HepG2 (cell line): ENCODE measurements around the gene EOLA1. TPM values are rescaled to one million over a fixed set of nuclear protein-coding genes. Genes with fewer than 3 reads are reported as not detected.

Experiments used
- AKAP8 ChIP-seq: sonication (generic); formaldehyde crosslinking; IDR thresholded peaks from 2 replicates; pipeline ENCODE4 v1.5.1; 2020; ENCODE audit warnings: mild to moderate bottlenecking, missing genetic modification reagents
- ARHGAP35 ChIP-seq: sonication (generic); formaldehyde crosslinking; IDR thresholded peaks from 2 replicates; pipeline ENCODE4 v1.9.0; 2022; ENCODE audit warnings: mild to moderate bottlenecking, inconsistent platforms, moderate library complexity, missing genetic modification reagents, borderline replicate concordance
- ARNT2 ChIP-seq: sonication (generic); formaldehyde crosslinking; IDR thresholded peaks from 2 replicates; pipeline ENCODE4 v1.8.0; 2022; ENCODE audit warnings: mild to moderate bottlenecking, low read depth, missing genetic modification reagents, moderate library complexity
- ASH2L ChIP-seq: fragments of 300-600, 200-600 bp; sonication (generic); IDR thresholded peaks from 2 replicates; pipeline ENCODE4 v1.7.0; 2017; ENCODE audit warnings: low read depth, mild to moderate bottlenecking, moderate library complexity, mixed read lengths, low read length; ENCODE audit not compliant: insufficient read length
- DNMT1 ChIP-seq: sonication (generic); formaldehyde crosslinking; IDR thresholded peaks from 2 replicates; pipeline ENCODE4 v1.5.1; 2020; ENCODE audit warnings: mild to moderate bottlenecking, missing genetic modification reagents
- FLYWCH1 ChIP-seq: sonication (generic); formaldehyde crosslinking; IDR thresholded peaks from 2 replicates; pipeline ENCODE4 v1.8.1; 2023; ENCODE audit warnings: mild to moderate bottlenecking, missing genetic modification reagents
- KLF6 ChIP-seq: IDR thresholded peaks from 2 replicates; pipeline ENCODE4 v1.8.0; 2016; ENCODE audit warnings: missing biosample characterization, missing genetic modification reagents
- MED13 ChIP-seq: sonication (generic); formaldehyde crosslinking; IDR thresholded peaks from 2 replicates; pipeline ENCODE4 v1.5.0; 2020; ENCODE audit warnings: missing genetic modification reagents
- TOPORS ChIP-seq: sonication (generic); formaldehyde crosslinking; IDR thresholded peaks from 2 replicates; pipeline ENCODE4 v1.8.0; 2023; ENCODE audit warnings: mild to moderate bottlenecking, missing genetic modification reagents
- ZFP1 ChIP-seq: IDR thresholded peaks from 2 replicates; pipeline ENCODE4 v1.6.1; 2016
- ZFP36L1 ChIP-seq: sonication (generic); formaldehyde crosslinking; IDR thresholded peaks from 2 replicates; pipeline ENCODE4 v1.8.0; 2022; ENCODE audit warnings: mild to moderate bottlenecking, missing genetic modification reagents, moderate library complexity
- ZFP82 ChIP-seq: sonication (generic); formaldehyde crosslinking; IDR thresholded peaks from 2 replicates; pipeline ENCODE4 v1.5.1; 2020; ENCODE audit warnings: mild to moderate bottlenecking, missing genetic modification reagents, borderline replicate concordance
- ZKSCAN1 ChIP-seq: fragments of 150-350 bp; IDR thresholded peaks from 2 replicates; pipeline ENCODE4 v1.6.1; 2014; ENCODE audit warnings: low read length
- ZNF260 ChIP-seq: sonication (generic); formaldehyde crosslinking; IDR thresholded peaks from 2 replicates; pipeline ENCODE4 v1.4.0; 2020; ENCODE audit warnings: missing genetic modification reagents, low read depth, mild to moderate bottlenecking, borderline replicate concordance
- ZNF367 ChIP-seq: sonication (generic); formaldehyde crosslinking; IDR thresholded peaks from 2 replicates; pipeline ENCODE4 v1.4.0; 2020; ENCODE audit warnings: missing genetic modification reagents, borderline replicate concordance
- ZNF552 ChIP-seq: sonication (generic); formaldehyde crosslinking; IDR thresholded peaks from 2 replicates; pipeline ENCODE4 v1.9.0; 2022; ENCODE audit warnings: missing genetic modification reagents, mild to moderate bottlenecking, borderline replicate concordance
- ZNF616 ChIP-seq: sonication (generic); formaldehyde crosslinking; IDR thresholded peaks from 2 replicates; pipeline ENCODE4 v1.5.0; 2020; ENCODE audit warnings: low read depth, mild to moderate bottlenecking, missing genetic modification reagents
- ZNF75D ChIP-seq: sonication (generic); formaldehyde crosslinking; IDR thresholded peaks from 2 replicates; pipeline ENCODE4 v1.8.1; 2023; ENCODE audit warnings: missing genetic modification reagents, mild to moderate bottlenecking, borderline replicate concordance
- ZNF883 ChIP-seq: sonication (generic); formaldehyde crosslinking; IDR thresholded peaks from 2 replicates; pipeline ENCODE4 v1.5.1; 2020; ENCODE audit warnings: mild to moderate bottlenecking, missing genetic modification reagents; ENCODE audit errors: not compliant biosample characterization
- ZSCAN29 ChIP-seq: sonication (generic); formaldehyde crosslinking; conservative IDR thresholded peaks from 2 replicates; pipeline ENCODE4 v1.4.0; 2020; ENCODE audit warnings: mild to moderate bottlenecking, missing genetic modification reagents
- polyA plus RNA-seq, 8 experiments: library from polyadenylated mRNA; depleted of rRNA in 3 of 8; stranded (reverse) in 7 of 8; unstranded in 1 of 8; fragments of >200 nt; fragmentation: Illumina TruSeq in 4 of 8; extraction: Trizol in 4 of 8; gene quantifications; 2 replicates each; pipeline versions ENCODE4 v1.2.1 to v1.2.3, GENCODE V29; 2011 to 2016; ENCODE audit warnings: low read depth in 4 of 8, missing spikeins in 1 of 8, mixed read lengths in 1 of 8; ENCODE audit not compliant: insufficient read depth in 1 of 8
- total RNA-seq, 5 experiments: library from RNA; depleted of rRNA; stranded (reverse); fragments of >200 nt; fragmentation: Illumina TruSeq; extraction: Trizol; gene quantifications; 2 replicates each; pipeline ENCODE4 v1.2.3, GENCODE V29; 2016; ENCODE audit warnings: low read depth in 1 of 5
- TF ChIP-seq, protein P1 (sequence below): sonication (generic); formaldehyde crosslinking; IDR thresholded peaks from 2 replicates; pipeline ENCODE4 v1.4.0; 2020; ENCODE audit warnings: missing genetic modification reagents
- TF ChIP-seq, protein P2 (sequence below): sonication (generic); formaldehyde crosslinking; IDR thresholded peaks from 2 replicates; pipeline ENCODE4 v1.4.0; 2020; ENCODE audit warnings: missing genetic modification reagents, borderline replicate concordance
- TF ChIP-seq, protein P3 (sequence below): sonication (generic); formaldehyde crosslinking; IDR thresholded peaks from 2 replicates; pipeline ENCODE4 v1.5.0; 2020; ENCODE audit warnings: missing genetic modification reagents, mild to moderate bottlenecking, borderline replicate concordance

The EOLA1 gene
- total and polyA plus RNA-seq, 2 of the 13 experiments (the other 11 are each of a cell fraction or from before 2014, with no cell fraction given): 6.5 to 9.6 TPM

DNA sequence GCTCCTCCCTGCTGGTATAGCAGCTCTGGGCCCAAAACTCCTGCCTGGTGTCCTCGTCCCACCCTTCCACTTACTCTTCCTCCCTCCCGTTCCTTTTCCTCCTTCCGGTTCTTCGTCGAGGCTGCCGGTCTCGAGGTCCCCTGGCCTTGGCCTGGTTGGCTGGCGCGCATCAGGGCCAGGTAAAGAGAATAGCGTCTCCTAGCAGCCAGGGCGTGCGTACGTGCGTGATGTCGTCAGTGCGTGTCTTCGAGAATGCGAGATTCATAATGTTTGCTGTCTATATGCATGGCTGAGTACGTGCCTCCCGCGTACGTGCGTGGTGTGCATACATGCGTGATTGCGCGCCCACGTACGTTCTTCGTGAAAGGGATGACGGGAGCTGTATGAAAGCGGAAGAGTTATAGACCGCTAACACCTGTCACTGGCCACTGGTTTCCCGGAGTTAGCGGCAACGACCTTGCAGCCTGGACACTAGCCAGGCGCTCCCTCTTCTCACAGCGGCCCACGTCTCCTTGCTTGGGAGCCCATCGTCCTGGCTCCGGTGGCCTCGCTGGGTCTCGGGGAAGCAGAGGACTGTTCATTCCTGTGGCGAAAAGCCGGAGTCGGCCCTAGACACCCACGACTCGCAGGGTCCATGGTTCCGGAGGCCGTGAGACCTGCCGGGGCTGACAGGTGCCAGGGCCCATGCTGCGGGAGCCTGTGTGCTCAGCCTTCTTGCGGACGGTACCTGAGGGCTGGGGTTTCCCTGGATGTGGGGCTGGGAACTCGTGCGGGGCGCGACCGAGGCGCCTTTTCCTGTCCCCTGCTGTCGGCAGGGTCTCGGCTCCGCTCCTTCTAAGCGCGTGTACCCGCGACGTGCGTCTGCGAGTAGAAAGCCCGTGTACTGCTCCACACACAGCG, at the start of gene EOLA1 (continued):
- TF ChIP-seq ZNF616 (CRISPR knock-in tag) (no peak), ZFP1 (CRISPR knock-in tag) (no peak), ZFP36L1 (CRISPR knock-in tag) (no peak), KLF6 (no peak), ZNF552 (CRISPR knock-in tag) (no peak), ZNF75D (no peak), ARNT2 (no peak), ZFP82 (no peak), DNMT1 (CRISPR knock-in tag) (0 out of 2 replicates have a peak, but pooled peaks have one; percentile 22), TOPORS (CRISPR knock-in tag) (no peak), AKAP8 (CRISPR knock-in tag) (no peak), ZKSCAN1 (no peak), ZNF260 (CRISPR knock-in tag) (no peak), ZNF367 (CRISPR knock-in tag) (no peak), ARHGAP35 (no peak), ASH2L (peak; percentile 37), ZNF883 (CRISPR knock-in tag) (no peak), ZSCAN29 (CRISPR knock-in tag) (no peak), FLYWCH1 (no peak), MED13 (no peak)
- TF ChIP-seq, protein P1, sequence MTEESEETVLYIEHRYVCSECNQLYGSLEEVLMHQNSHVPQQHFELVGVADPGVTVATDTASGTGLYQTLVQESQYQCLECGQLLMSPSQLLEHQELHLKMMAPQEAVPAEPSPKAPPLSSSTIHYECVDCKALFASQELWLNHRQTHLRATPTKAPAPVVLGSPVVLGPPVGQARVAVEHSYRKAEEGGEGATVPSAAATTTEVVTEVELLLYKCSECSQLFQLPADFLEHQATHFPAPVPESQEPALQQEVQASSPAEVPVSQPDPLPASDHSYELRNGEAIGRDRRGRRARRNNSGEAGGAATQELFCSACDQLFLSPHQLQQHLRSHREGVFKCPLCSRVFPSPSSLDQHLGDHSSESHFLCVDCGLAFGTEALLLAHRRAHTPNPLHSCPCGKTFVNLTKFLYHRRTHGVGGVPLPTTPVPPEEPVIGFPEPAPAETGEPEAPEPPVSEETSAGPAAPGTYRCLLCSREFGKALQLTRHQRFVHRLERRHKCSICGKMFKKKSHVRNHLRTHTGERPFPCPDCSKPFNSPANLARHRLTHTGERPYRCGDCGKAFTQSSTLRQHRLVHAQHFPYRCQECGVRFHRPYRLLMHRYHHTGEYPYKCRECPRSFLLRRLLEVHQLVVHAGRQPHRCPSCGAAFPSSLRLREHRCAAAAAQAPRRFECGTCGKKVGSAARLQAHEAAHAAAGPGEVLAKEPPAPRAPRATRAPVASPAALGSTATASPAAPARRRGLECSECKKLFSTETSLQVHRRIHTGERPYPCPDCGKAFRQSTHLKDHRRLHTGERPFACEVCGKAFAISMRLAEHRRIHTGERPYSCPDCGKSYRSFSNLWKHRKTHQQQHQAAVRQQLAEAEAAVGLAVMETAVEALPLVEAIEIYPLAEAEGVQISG (CRISPR knock-in tag): 0 out of 2 replicates have a peak, but pooled peaks have one; percentile 37
- TF ChIP-seq, protein P2, sequence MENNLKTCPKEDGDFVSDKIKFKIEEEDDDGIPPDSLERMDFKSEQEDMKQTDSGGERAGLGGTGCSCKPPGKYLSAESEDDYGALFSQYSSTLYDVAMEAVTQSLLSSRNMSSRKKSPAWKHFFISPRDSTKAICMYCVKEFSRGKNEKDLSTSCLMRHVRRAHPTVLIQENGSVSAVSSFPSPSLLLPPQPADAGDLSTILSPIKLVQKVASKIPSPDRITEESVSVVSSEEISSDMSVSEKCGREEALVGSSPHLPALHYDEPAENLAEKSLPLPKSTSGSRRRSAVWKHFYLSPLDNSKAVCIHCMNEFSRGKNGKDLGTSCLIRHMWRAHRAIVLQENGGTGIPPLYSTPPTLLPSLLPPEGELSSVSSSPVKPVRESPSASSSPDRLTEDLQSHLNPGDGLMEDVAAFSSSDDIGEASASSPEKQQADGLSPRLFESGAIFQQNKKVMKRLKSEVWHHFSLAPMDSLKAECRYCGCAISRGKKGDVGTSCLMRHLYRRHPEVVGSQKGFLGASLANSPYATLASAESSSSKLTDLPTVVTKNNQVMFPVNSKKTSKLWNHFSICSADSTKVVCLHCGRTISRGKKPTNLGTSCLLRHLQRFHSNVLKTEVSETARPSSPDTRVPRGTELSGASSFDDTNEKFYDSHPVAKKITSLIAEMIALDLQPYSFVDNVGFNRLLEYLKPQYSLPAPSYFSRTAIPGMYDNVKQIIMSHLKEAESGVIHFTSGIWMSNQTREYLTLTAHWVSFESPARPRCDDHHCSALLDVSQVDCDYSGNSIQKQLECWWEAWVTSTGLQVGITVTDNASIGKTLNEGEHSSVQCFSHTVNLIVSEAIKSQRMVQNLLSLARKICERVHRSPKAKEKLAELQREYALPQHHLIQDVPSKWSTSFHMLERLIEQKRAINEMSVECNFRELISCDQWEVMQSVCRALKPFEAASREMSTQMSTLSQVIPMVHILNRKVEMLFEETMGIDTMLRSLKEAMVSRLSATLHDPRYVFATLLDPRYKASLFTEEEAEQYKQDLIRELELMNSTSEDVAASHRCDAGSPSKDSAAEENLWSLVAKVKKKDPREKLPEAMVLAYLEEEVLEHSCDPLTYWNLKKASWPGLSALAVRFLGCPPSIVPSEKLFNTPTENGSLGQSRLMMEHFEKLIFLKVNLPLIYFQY (CRISPR knock-in tag): no peak
- TF ChIP-seq, protein P3, sequence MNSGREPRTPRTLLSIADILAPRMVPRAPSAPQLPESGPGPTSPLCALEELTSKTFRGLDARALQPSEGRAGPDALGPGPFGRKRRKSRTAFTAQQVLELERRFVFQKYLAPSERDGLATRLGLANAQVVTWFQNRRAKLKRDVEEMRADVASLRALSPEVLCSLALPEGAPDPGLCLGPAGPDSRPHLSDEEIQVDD (CRISPR knock-in tag): no peak
